GM12878 (cell line): ENCODE data around the gene POLR3E. TPM values are rescaled to one million over a fixed set of nuclear protein-coding genes. Genes with fewer than 3 reads are reported as not detected.

ENCODE experiments used
- ATF2 ChIP-seq: IDR thresholded peaks from 2 replicates; pipeline ENCODE4 v1.6.1; 2012; ENCODE audit warnings: low read length, inconsistent platforms
- BCL11A ChIP-seq: IDR thresholded peaks from 2 replicates; pipeline ENCODE4 v1.6.1; 2011; ENCODE audit warnings: low read depth, low read length
- CBFB ChIP-seq: IDR thresholded peaks from 2 replicates; pipeline ENCODE4 v1.6.1; 2016; ENCODE audit warnings: antibody characterized with exemption, low read depth
- CEBPB ChIP-seq, 2 experiments: fragments of 150-350 bp in 1 of 2; IDR thresholded peaks; 2 replicates each; pipeline ENCODE4 v1.6.1; 2012 to 2014; ENCODE audit warnings: low read depth in 2 of 2, low read length in 2 of 2, borderline replicate concordance in 1 of 2, inconsistent platforms in 1 of 2
- DPF2 ChIP-seq: fragments of 450-650 bp; IDR thresholded peaks from 2 replicates; pipeline ENCODE4 v1.6.1; 2017; ENCODE audit warnings: mild to moderate bottlenecking
- EP300 ChIP-seq, 2 experiments: fragments of 150-350 bp in 1 of 2; IDR thresholded peaks; 2 replicates each; pipeline ENCODE4 v1.6.1; 2011 to 2012; ENCODE audit warnings: low read depth in 2 of 2, low read length in 2 of 2, borderline replicate concordance in 1 of 2, improper control_type of control experiment in 1 of 2, inconsistent platforms in 1 of 2; ENCODE audit not compliant: control insufficient read depth in 1 of 2
- JUND ChIP-seq: IDR thresholded peaks from 2 replicates; pipeline ENCODE4 v1.6.1; 2012; ENCODE audit warnings: low read depth, mild to moderate bottlenecking, low read length, improper control_type of control experiment, moderate library complexity
- KAT2A ChIP-seq: conservative IDR thresholded peaks from 2 replicates; pipeline ENCODE4 v1.6.1; 2011; ENCODE audit warnings: low read depth, low read length; ENCODE audit not compliant: control insufficient read depth
- NFYA ChIP-seq: IDR thresholded peaks from 2 replicates; pipeline ENCODE4 v1.6.1; 2011; ENCODE audit warnings: low read depth, mild to moderate bottlenecking, low read length, improper control_type of control experiment, borderline replicate concordance
- NFYB ChIP-seq: IDR thresholded peaks from 2 replicates; pipeline ENCODE4 v1.6.1; 2011; ENCODE audit warnings: low read depth, mild to moderate bottlenecking, low read length, improper control_type of control experiment, moderate library complexity; ENCODE audit not compliant: insufficient read depth
- POLR2AphosphoS5 ChIP-seq: IDR thresholded peaks from 2 replicates; pipeline ENCODE4 v1.6.1; 2011; ENCODE audit warnings: mild to moderate bottlenecking, low read length, inconsistent platforms
- RCOR1 ChIP-seq: conservative IDR thresholded peaks from 2 replicates; pipeline ENCODE4 v1.6.1; 2012; ENCODE audit warnings: low read depth, low read length, improper control_type of control experiment
- SIX5 ChIP-seq: IDR thresholded peaks from 2 replicates; pipeline ENCODE4 v1.6.1; 2011; ENCODE audit warnings: mild to moderate bottlenecking, low read depth, low read length, moderate library complexity; ENCODE audit not compliant: severe bottlenecking
- SMAD5 ChIP-seq: IDR thresholded peaks from 2 replicates; pipeline ENCODE4 v1.6.1; 2016; ENCODE audit warnings: antibody characterized with exemption, low read depth
- SREBF1 ChIP-seq: IDR thresholded peaks from 2 replicates; pipeline ENCODE4 v1.6.1; 2012; ENCODE audit warnings: mild to moderate bottlenecking, low read length
- STAT3 ChIP-seq: IDR thresholded peaks from 2 replicates; pipeline ENCODE4 v1.6.1; 2011; ENCODE audit warnings: low read depth, low read length, improper control_type of control experiment
- USF1 ChIP-seq: IDR thresholded peaks from 2 replicates; pipeline ENCODE4 v1.6.1; 2011; ENCODE audit warnings: borderline replicate concordance, low read depth, mild to moderate bottlenecking, moderate library complexity, mixed read lengths, low read length; ENCODE audit not compliant: insufficient read depth; ENCODE audit errors: extremely low read length
- YY1 ChIP-seq: IDR thresholded peaks from 2 replicates; pipeline ENCODE4 v1.6.1; 2011; ENCODE audit warnings: low read depth, mild to moderate bottlenecking, low read length
- ZBED1 ChIP-seq: IDR thresholded peaks from 2 replicates; pipeline ENCODE4 v1.6.1; 2016; ENCODE audit warnings: borderline replicate concordance
- ZNF207 ChIP-seq: fragments of 450-650 bp; IDR thresholded peaks from 2 replicates; pipeline ENCODE4 v1.6.1; 2014; ENCODE audit warnings: antibody characterized with exemption, mild to moderate bottlenecking, borderline replicate concordance
- ZNF217 ChIP-seq: fragments of 450-650 bp; IDR thresholded peaks from 2 replicates; pipeline ENCODE4 v1.6.1; 2017; ENCODE audit warnings: antibody characterized with exemption, mild to moderate bottlenecking
- ZSCAN29 ChIP-seq: fragments of 450-650 bp; IDR thresholded peaks from 2 replicates; pipeline ENCODE4 v1.6.1; 2017; ENCODE audit warnings: mild to moderate bottlenecking, moderate library complexity
- polyA plus RNA-seq, 11 experiments: library from polyadenylated mRNA; depleted of rRNA in 4 of 11; unstranded in 6 of 11; stranded (reverse) in 5 of 11; fragments of >200 nt; fragmentation: Nextera tagmentation in 4 of 11; fragmentation: Illumina TruSeq in 1 of 11; extraction: Ambion mirVana in 4 of 11; extraction: Trizol in 1 of 11; gene quantifications; 1 replicate in 1 of 11; 2 replicates in 10 of 11; pipeline versions ENCODE4 v1.2.1 to v1.2.3, GENCODE V29; 2011 to 2016; ENCODE audit warnings: inconsistent platforms in 2 of 11, missing spikeins in 2 of 11, low read depth in 1 of 11
- total RNA-seq, 4 experiments: library from RNA; depleted of rRNA in 3 of 4; stranded (reverse); fragments of >200 nt in 3 of 4; fragmentation: Illumina TruSeq in 1 of 4; extraction: Trizol in 1 of 4; gene quantifications; 2 replicates each; pipeline versions ENCODE4 v1.2.1 to v1.2.3, GENCODE V29; 2013 to 2021
- TF ChIP-seq, protein P1 (sequence below): IDR thresholded peaks from 2 replicates; pipeline ENCODE4 v1.6.1; 2011; ENCODE audit warnings: borderline replicate concordance, low read depth, mild to moderate bottlenecking, moderate library complexity, low read length; ENCODE audit not compliant: insufficient read depth, poor library complexity, severe bottlenecking

POLR3E gene
- total and polyA plus RNA-seq, 10 of the 15 experiments (the other 5 are each of a cell fraction or from before 2014, with no cell fraction given), result 11.1 to 79.5 (median 39.7) TPM

- TF ChIP-seq KAT2A (no peak), USF1 (no peak), NFYA (no peak), ZNF217 (peak; percentile 80; the same call in 1 of the 2 replicates), RCOR1 (no peak), POLR2AphosphoS5 (peak; percentile 97), NFYB (no peak), DPF2 (no peak), EP300 (IDR thresholded peaks at IDR 0.05; ENCODE audit: borderline replicate concordance in 1 of 2, control insufficient read depth in 1 of 2, low read depth in 2 of 2, low read length in 2 of 2) (peak in 1 of 2 experiments; percentile 77; a peak in 1 of 4 replicates), ZSCAN29 (peak; percentile 98), SIX5 (no peak), ZNF207 (peak; percentile 92; the same call in 1 of the 2 replicates), SREBF1 (no peak; the same call in 1 of the 2 replicates), YY1 (peak; percentile 79), ATF2 (peak; percentile 89), STAT3 (peak; percentile 86; the same call in 1 of the 2 replicates), CBFB (peak; percentile 80; the same call in 1 of the 2 replicates), BCL11A (no peak), ZBED1 (peak; percentile 92; the same call in 1 of the 2 replicates), JUND (no peak), CEBPB (IDR thresholded peaks at IDR 0.05; ENCODE audit: borderline replicate concordance in 1 of 2, low read depth in 2 of 2, low read length in 2 of 2) (peak in 1 of 2 experiments; percentile 61; a peak in 2 of 4 replicates), SMAD5 (peak; percentile 81; the same call in 1 of the 2 replicates)
- TF ChIP-seq, protein P1, sequence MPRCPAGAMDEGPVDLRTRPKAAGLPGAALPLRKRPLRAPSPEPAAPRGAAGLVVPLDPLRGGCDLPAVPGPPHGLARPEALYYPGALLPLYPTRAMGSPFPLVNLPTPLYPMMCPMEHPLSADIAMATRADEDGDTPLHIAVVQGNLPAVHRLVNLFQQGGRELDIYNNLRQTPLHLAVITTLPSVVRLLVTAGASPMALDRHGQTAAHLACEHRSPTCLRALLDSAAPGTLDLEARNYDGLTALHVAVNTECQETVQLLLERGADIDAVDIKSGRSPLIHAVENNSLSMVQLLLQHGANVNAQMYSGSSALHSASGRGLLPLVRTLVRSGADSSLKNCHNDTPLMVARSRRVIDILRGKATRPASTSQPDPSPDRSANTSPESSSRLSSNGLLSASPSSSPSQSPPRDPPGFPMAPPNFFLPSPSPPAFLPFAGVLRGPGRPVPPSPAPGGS, result peak; percentile 25
Measured at GRCh38 chr16:22297871-22298733, 893 bp downstream of the POLR3E start (continued).
